Neural cell (in vitro differentiated cells): ENCODE data around the gene PRTFDC1. TPM values are rescaled to one million over a fixed set of nuclear protein-coding genes. Genes with fewer than 3 reads are reported as not detected.

Source experiments
- H2AFZ ChIP-seq: fragments of 200-600, 300-800 bp; sonication (generic), shearing (Covaris generic); 2 replicates; pipeline ENCODE4 v1.6.0; 2014; ENCODE audit warnings: low read depth, mild to moderate bottlenecking, antibody characterized with exemption, low read length, moderate library complexity
- H3F3A ChIP-seq: fragments of 200-600 bp; shearing (Covaris generic); 2 replicates; pipeline ENCODE4 v1.6.1; 2016; ENCODE audit warnings: mild to moderate bottlenecking, moderate library complexity, mixed read lengths, antibody characterized with exemption, low read length; ENCODE audit not compliant: insufficient read depth, poor library complexity, severe bottlenecking
- H3K27ac ChIP-seq: fragments of 200-600, 300-800 bp; sonication (generic), shearing (Covaris generic); 2 replicates; pipeline ENCODE4 v1.5.1; 2014; ENCODE audit warnings: mild to moderate bottlenecking, low read length, moderate library complexity
- H3K27me3 ChIP-seq: fragments of 300-800, 200-600 bp; sonication (generic), shearing (Covaris generic); 2 replicates; pipeline ENCODE4 v1.6.0; 2014; ENCODE audit warnings: mild to moderate bottlenecking, low read depth, low read length, moderate library complexity; ENCODE audit not compliant: insufficient read depth
- H3K36me3 ChIP-seq: fragments of 300-800, 200-600 bp; sonication (generic), shearing (Covaris generic); 2 replicates; pipeline ENCODE4 v1.5.1; 2014; ENCODE audit warnings: mild to moderate bottlenecking, antibody characterized with exemption, low read length, moderate library complexity; ENCODE audit not compliant: insufficient read depth
- H3K4me2 ChIP-seq: fragments of 300-800, 200-600 bp; sonication (generic), shearing (Covaris generic); 2 replicates; pipeline ENCODE4 v1.6.0; 2014; ENCODE audit warnings: mild to moderate bottlenecking, low read length
- H3K4me3 ChIP-seq: fragments of 300-800, 200-600 bp; sonication (generic), shearing (Covaris generic); 2 replicates; pipeline ENCODE4 v1.5.1; 2014; ENCODE audit warnings: mild to moderate bottlenecking, low read length, moderate library complexity
- H3K79me2 ChIP-seq: fragments of 200-600 bp; shearing (Covaris generic); replicated peaks from 2 replicates; pipeline ENCODE4 v1.6.0; 2014; ENCODE audit warnings: mild to moderate bottlenecking, low read length, moderate library complexity; ENCODE audit not compliant: insufficient read depth
- H3K9ac ChIP-seq: fragments of 300-800, 200-600 bp; sonication (generic), shearing (Covaris generic); 2 replicates; pipeline ENCODE4 v1.6.1; 2016; ENCODE audit warnings: mild to moderate bottlenecking, low read length, mixed read lengths
- H3K9me2 ChIP-seq: fragments of 200-600 bp; shearing (Covaris generic); 2 replicates; pipeline ENCODE4 v1.6.1; 2016; ENCODE audit warnings: mild to moderate bottlenecking, low read length, mixed read lengths; ENCODE audit not compliant: insufficient read depth
- H3K9me3 ChIP-seq: fragments of 200-600, 300-800 bp; sonication (generic), shearing (Covaris generic); 2 replicates; pipeline ENCODE4 v1.6.1; 2016; ENCODE audit warnings: mild to moderate bottlenecking, mixed run types, low read length, moderate library complexity, mixed read lengths
- H4K20me1 ChIP-seq: fragments of 200-600 bp; shearing (Covaris generic); 2 replicates; pipeline ENCODE4 v1.6.1; 2016; ENCODE audit warnings: mild to moderate bottlenecking, mixed run types; ENCODE audit not compliant: insufficient read depth
- CTCF ChIP-seq: fragments of 450-650 bp; IDR thresholded peaks from 2 replicates; pipeline ENCODE4 v1.5.1; 2014; ENCODE audit warnings: antibody characterized with exemption, mild to moderate bottlenecking, moderate library complexity; ENCODE audit not compliant: poor library complexity, severe bottlenecking
- EP300 ChIP-seq: fragments of 450-650 bp; conservative IDR thresholded peaks from 2 replicates; pipeline ENCODE4 v1.6.1; 2014; ENCODE audit warnings: antibody characterized with exemption, mild to moderate bottlenecking, moderate library complexity; ENCODE audit not compliant: poor library complexity, severe bottlenecking
- EZH2 ChIP-seq: fragments of 200-600, 300-800 bp; shearing (Covaris generic), sonication (generic); IDR thresholded peaks from 2 replicates; pipeline ENCODE4 v1.6.1; 2014; ENCODE audit warnings: antibody characterized with exemption, low read length, borderline replicate concordance, mild to moderate bottlenecking; ENCODE audit not compliant: insufficient read depth, poor library complexity, severe bottlenecking
- MXI1 ChIP-seq: fragments of 450-650 bp; conservative IDR thresholded peaks from 2 replicates; pipeline ENCODE4 v1.6.1; 2014; ENCODE audit warnings: antibody characterized with exemption, mild to moderate bottlenecking; ENCODE audit not compliant: poor library complexity, severe bottlenecking
- POLR2AphosphoS5 ChIP-seq: IDR thresholded peaks from 2 replicates; pipeline ENCODE4 v1.6.1; 2012
- RAD21 ChIP-seq: fragments of 450-650 bp; conservative IDR thresholded peaks from 2 replicates; pipeline ENCODE4 v1.6.1; 2014; ENCODE audit warnings: antibody characterized with exemption, mild to moderate bottlenecking, moderate library complexity
- REST ChIP-seq: IDR thresholded peaks from 2 replicates; pipeline ENCODE4 v1.6.1; 2012; ENCODE audit warnings: borderline replicate concordance
- SMC3 ChIP-seq: fragments of 450-650 bp; conservative IDR thresholded peaks from 2 replicates; pipeline ENCODE4 v1.6.1; 2014; ENCODE audit warnings: antibody characterized with exemption, mild to moderate bottlenecking, moderate library complexity; ENCODE audit not compliant: poor library complexity
- TAF1 ChIP-seq: IDR thresholded peaks from 2 replicates; pipeline ENCODE4 v1.6.1; 2012; ENCODE audit warnings: low read depth
- polyA plus RNA-seq: library from polyadenylated mRNA; depleted of rRNA; stranded (reverse); fragments of >200 nt; gene quantifications from 2 replicates; pipeline ENCODE4 v1.2.3, GENCODE V29; 2014

The PRTFDC1 gene
- polyA plus RNA-seq, 1 donor from 2014 or later = 3.4 TPM

GRCh38 chr10:24916365-24916764, 36.0 kb downstream of the PRTFDC1 start:
- H3F3A ChIP-seq = no peaks in the 10 kb centered on the region
- no peak overlapping the region for H2AFZ ChIP-seq
- no peaks in the 10 kb centered on the region for H3K27me3 ChIP-seq
- no peaks in the 10 kb centered on the region for H4K20me1 ChIP-seq
- H3K36me3 ChIP-seq = no peaks in the 10 kb centered on the region
- no peaks in the 10 kb centered on the region for H3K9me3 ChIP-seq
- no peak overlapping the region for H3K4me2 ChIP-seq
- no peak overlapping the region for H3K4me3 ChIP-seq
- H3K9me2 ChIP-seq = no peaks in the 10 kb centered on the region
- H3K9ac ChIP-seq = no peak overlapping the region
- no peaks in the 10 kb centered on the region for H3K79me2 ChIP-seq
- no peak for TF ChIP-seq REST
- no peak for TF ChIP-seq POLR2AphosphoS5
- TF ChIP-seq EZH2 = no peak
- no peak for TF ChIP-seq RAD21
- no peak for TF ChIP-seq CTCF
- TF ChIP-seq TAF1 = no peak
- no peak for TF ChIP-seq SMC3
- no peak overlapping the region for H3K27ac ChIP-seq

- H3K27ac ChIP-seq = no peak overlapping the region
- H3F3A ChIP-seq = no peaks in the 10 kb centered on the region
- H3K4me3 ChIP-seq = no peak overlapping the region
- H4K20me1 ChIP-seq = no peaks in the 10 kb centered on the region
- H3K27me3 ChIP-seq = no peaks in the 10 kb centered on the region
- no peak overlapping the region for H3K9ac ChIP-seq
- TF ChIP-seq EZH2 (no peak), TAF1 (no peak), SMC3 (no peak), MXI1 (no peak), CTCF (no peak), RAD21 (no peak), POLR2AphosphoS5 (no peak), EP300 (no peak)
- H2AFZ ChIP-seq = no peak overlapping the region
- no peaks in the 10 kb centered on the region for H3K36me3 ChIP-seq
- no peaks in the 10 kb centered on the region for H3K79me2 ChIP-seq
- no peaks in the 10 kb centered on the region for H3K9me2 ChIP-seq
- H3K4me2 ChIP-seq = no peak overlapping the region
- H3K9me3 ChIP-seq = no peaks in the 10 kb centered on the region
Measured at GRCh38 chr10:24915304-24915703, 37.1 kb downstream of the PRTFDC1 start.
